GM10266 (cell line): ENCODE data around the gene FAM83C.

ENCODE experiments used
- DNase-seq: peaks from one replicate; pipeline ENCODE4 v3.0.0; 2012; ENCODE audit errors: extremely low spot score
- TF ChIP-seq, protein P1 (sequence below): IDR thresholded peaks from 2 replicates; pipeline ENCODE4 v1.5.1; 2012; ENCODE audit warnings: mild to moderate bottlenecking, low read depth; ENCODE audit not compliant: control insufficient read depth, insufficient read depth; ENCODE audit errors: missing control alignments

Gene FAM83C

DNA sequence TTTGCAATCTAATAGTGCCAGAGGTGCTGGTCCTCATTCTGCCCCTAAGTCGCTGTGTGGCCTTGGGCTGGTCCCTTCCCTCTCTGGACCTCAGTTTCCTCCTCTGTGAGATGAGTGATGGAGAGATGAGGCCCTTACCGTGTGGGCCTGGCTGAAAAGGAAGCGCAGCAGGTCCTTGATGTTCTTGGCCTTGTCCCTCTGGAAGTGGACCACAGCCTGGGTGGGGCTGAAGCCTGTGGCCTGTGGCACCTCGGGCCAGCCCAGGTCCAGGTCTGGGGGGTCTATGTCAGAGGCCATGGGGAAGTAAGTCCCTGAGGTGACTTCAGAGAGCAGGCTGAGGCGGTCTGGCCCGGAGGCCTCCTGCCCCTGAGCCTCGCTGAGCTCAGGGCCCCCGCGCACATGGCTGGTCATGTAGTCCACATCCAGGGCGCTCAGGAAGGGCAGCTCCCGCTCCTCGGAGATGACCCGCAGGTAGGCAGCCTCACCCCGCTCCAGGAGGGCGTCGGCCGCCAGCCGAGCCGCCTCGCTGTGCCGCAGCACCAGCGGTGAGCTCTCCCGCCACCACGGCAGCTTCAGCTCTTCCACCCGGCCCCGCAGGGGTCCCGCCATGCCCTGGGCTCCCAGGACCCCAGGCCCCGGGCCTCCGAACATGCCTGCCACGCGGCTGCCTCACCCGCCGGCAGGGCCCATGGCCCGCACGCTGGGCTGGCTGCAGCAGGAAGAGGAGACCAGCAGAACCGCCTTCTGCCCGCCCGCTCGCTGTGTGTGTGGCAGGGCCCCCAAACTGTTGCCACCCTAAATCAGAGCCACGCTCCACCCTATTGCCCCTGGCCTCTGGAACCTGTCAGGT, at the start of gene FAM83C:
Gene FAM83C, minus strand, starts transcription at position 772 of the 850 bp plus-strand sequence. Its CDS starts 121 bp downstream, at position 651.
- TF ChIP-seq, protein P1, sequence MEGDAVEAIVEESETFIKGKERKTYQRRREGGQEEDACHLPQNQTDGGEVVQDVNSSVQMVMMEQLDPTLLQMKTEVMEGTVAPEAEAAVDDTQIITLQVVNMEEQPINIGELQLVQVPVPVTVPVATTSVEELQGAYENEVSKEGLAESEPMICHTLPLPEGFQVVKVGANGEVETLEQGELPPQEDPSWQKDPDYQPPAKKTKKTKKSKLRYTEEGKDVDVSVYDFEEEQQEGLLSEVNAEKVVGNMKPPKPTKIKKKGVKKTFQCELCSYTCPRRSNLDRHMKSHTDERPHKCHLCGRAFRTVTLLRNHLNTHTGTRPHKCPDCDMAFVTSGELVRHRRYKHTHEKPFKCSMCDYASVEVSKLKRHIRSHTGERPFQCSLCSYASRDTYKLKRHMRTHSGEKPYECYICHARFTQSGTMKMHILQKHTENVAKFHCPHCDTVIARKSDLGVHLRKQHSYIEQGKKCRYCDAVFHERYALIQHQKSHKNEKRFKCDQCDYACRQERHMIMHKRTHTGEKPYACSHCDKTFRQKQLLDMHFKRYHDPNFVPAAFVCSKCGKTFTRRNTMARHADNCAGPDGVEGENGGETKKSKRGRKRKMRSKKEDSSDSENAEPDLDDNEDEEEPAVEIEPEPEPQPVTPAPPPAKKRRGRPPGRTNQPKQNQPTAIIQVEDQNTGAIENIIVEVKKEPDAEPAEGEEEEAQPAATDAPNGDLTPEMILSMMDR: no peak
- DNase-seq: no peak

DNA sequence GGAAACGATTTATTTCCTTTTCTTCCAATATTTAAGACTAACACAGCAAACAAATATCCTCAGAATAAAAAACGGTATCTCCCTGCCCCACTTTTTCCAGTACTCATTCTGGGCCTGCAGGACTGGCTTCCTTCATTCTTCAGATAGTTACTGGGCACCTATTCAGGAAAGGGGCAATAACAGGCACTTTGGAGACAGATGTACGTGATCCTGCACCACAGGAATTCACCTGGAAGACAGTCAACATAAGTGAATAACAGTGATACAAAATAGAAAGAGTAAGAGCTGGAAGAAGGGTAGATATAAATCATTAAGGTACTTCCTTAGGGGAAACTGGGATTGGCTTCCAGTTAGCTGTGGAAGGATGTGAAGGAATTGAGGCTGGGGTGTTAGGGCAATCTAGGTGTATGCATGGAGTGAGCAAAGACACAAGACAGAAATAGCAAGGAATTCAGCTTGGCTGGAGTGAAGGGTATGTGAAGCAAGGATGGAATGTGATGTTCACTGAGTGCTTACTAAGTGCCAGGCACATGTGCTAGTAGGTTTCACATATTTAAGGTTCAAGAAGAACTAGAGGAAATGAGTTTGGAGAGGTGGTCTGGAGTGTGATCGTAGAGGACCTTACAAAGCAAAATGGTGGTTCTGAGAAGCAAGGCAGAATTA, 49.3 kb upstream of the FAM83C start:
- TF ChIP-seq, protein P1: no peak
- DNase-seq: no peak

GRCh38 chr20:35340436-35340835, 48.2 kb upstream of the FAM83C start:
- TF ChIP-seq, protein P1: no peak
- no peak for DNase-seq

DNA sequence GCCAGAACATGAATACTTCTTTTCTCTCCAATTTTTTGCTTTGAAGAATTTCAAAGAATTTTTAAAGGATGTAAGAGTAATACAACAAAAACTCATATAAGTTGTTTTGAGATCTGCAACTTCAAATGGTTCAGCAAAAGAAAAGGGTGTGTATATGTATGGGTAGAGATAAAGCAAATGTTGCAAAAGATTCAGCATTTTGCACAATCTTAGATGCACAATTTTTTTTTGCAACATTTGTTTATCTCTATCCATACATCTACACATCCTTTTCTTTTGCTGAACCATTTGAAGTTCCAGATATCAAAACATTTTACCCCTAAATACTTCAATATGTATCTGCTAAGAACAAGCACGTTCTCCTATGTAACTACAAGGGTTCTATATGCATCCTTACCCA, 47.4 kb upstream of the FAM83C start:
- TF ChIP-seq, protein P1: no peak
- DNase-seq: no peak

DNA sequence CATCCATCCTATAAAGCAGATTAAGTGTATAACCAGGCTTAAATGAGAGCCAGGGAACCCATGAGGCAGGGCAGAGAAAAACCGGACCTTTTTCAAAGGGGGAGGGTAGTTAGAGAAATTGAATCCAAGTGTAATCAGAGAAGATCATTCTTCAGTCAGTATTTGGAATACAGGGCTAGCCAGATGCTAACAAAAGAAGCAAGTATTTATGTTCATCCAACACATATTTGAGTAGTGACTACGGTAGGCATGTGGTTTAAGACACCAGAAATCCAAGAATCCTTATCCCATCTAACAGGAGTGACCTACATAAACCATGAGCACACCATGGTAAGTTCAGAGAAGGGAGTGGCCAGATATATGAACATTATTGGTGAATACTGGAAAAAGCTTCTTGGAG, 46.8 kb upstream of the FAM83C start:
- DNase-seq: no peak
- TF ChIP-seq, protein P1: no peak

DNA sequence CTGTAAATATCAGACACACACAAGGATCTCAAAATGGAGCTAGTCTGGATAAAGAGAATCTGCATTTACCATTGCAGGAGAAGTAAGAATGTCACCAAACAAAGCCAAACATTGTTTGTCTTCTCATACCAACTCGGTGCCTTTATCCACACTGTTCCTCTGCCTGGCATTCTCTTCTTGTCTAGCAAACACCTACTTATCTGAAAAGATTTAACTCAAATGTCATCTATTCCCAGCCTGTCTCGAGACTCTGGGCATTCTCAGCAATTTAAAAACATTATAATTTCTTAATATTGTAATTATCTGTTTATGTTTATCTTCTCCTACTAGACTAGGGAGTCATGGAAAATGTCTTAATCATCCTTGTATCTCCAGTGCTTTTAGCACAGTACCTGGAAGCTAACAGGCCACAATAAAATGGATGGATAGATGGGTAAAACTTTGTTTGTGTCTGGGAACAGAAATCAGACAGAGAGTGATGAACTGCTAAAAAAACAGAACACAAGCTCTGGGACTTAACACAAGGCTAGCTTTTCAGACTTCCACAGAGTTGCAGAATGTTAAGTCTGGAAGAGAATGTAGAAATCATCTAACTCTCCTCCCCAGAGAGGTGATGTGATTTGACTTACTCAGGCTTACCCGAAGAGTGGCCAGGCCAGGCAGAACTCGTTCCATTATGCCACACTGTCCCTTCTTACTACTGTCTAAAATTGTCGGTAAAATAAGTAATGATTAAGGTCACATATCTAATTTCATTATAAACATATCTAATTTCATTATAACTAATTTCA, 42.3 kb upstream of the FAM83C start:
- no peak for DNase-seq
- TF ChIP-seq, protein P1: no peak
